HepG2 (cell line): ENCODE measurements around the gene COPS4. TPM values are rescaled to one million over a fixed set of nuclear protein-coding genes. Genes with fewer than 3 reads are reported as not detected.
A peak's percentile ranks its signal among the peaks of the same experiment; 100 is the strongest.

Source experiments
- ATAC-seq: fragments of 200-7000 bp; cut with Tn5 transposase; 3 replicates; pipeline ENCODE4 v1.9.1; 2020; ENCODE audit warnings: mild to moderate bottlenecking, moderate library complexity
- BruUV-seq: library from RNA; stranded (reverse); fragments of 400-500 nt; replicated peaks from 2 replicates; lab custom pipeline; 2021; lab: Mats Ljungman, UMichigan
- CTCF ChIA-PET: fragments of 300-600 bp; formaldehyde crosslinking; extraction: SDS; loops from one replicate; lab custom pipeline; 2021; ENCODE audit warnings: low total read pairs, inconsistent platforms, low intra/inter-chr PET ratio; lab: Yijun Ruan, JAX
- POLR2A ChIA-PET: fragments of 350-600 bp; sonication (Branson Sonifier 250); formaldehyde crosslinking; loops from one replicate; lab custom pipeline; 2020; ENCODE audit warnings: antibody characterized with exemption, inconsistent platforms; lab: Yijun Ruan, JAX
- DNase-seq: peaks from one replicate; pipeline ENCODE4 v3.0.0-alpha.2; 2015; ENCODE audit warnings: low spot score
- FAIRE-seq: peaks from 3 replicates; lab custom pipeline; 2011; peaks lifted over from hg19 to GRCh38; lab: Jason Lieb, UNC
- H2AFZ ChIP-seq: one replicate; pipeline ENCODE4 v1.6.1; 2011; ENCODE audit warnings: low read length, inconsistent platforms
- H3K27ac ChIP-seq: fragments of 300-600 bp; 3 replicates; pipeline ENCODE4 v1.8.0; 2011; ENCODE audit warnings: mixed run types, mild to moderate bottlenecking, mixed read lengths, low read length, inconsistent platforms; ENCODE audit not compliant: insufficient read depth; ENCODE audit errors: extremely low read length
- H3K27me3 ChIP-seq, 2 experiments: fragments of 200-600 bp in 1 of 2; 2 replicates in 1 of 2; 3 replicates in 1 of 2; pipeline versions ENCODE4 v1.6.0 to v1.8.0; 2011; ENCODE audit warnings: low read length in 2 of 2, mild to moderate bottlenecking in 2 of 2, moderate library complexity in 2 of 2, inconsistent platforms in 1 of 2; ENCODE audit not compliant: insufficient read depth in 2 of 2, control insufficient read depth in 1 of 2
- H3K36me3 ChIP-seq, 2 experiments: fragments of 200-600 bp in 1 of 2; replicated peaks in 1 of 2; 2 replicates in 1 of 2; 3 replicates in 1 of 2; pipeline versions ENCODE4 v1.5.1 to v1.8.0; 2011; ENCODE audit warnings: low read length in 2 of 2, inconsistent platforms in 1 of 2; ENCODE audit not compliant: insufficient read depth in 2 of 2, control insufficient read depth in 1 of 2
- H3K4me1 ChIP-seq: 2 replicates; pipeline ENCODE4 v1.5.1; 2012; ENCODE audit warnings: low read length, inconsistent platforms; ENCODE audit not compliant: insufficient read depth
- H3K4me2 ChIP-seq: 2 replicates; pipeline ENCODE4 v1.6.0; 2011; ENCODE audit warnings: low read depth, low read length, inconsistent platforms
- H3K4me3 ChIP-seq, 3 experiments: fragments of 200-600 bp in 1 of 3; sonication (generic), shearing (Covaris generic) in 1 of 3; replicated peaks in 1 of 3; 2 replicates each; pipeline ENCODE4 v1.5.1; 2011 to 2016; ENCODE audit warnings: low read length in 3 of 3, inconsistent platforms in 2 of 3, low read depth in 2 of 3, mild to moderate bottlenecking in 2 of 3, control low read depth in 1 of 3, mixed read lengths in 1 of 3; ENCODE audit not compliant: insufficient read depth in 1 of 3
- H3K79me2 ChIP-seq: one replicate; pipeline ENCODE4 v1.6.1; 2011; ENCODE audit warnings: low read length, inconsistent platforms; ENCODE audit not compliant: insufficient read depth
- H3K9ac ChIP-seq: 2 replicates; pipeline ENCODE4 v1.6.0; 2011; ENCODE audit warnings: mild to moderate bottlenecking, low read depth, low read length, inconsistent platforms; ENCODE audit not compliant: insufficient read depth
- H3K9me3 ChIP-seq: 2 replicates; pipeline ENCODE4 v1.5.1; 2012; ENCODE audit warnings: mild to moderate bottlenecking, low read length
- H4K20me1 ChIP-seq: 2 replicates; pipeline ENCODE4 v1.6.0; 2011; ENCODE audit warnings: inconsistent platforms, mild to moderate bottlenecking, low read length, moderate library complexity; ENCODE audit not compliant: insufficient read depth
- SUZ12 ChIP-seq: fragments of 150-350 bp; IDR thresholded peaks from 2 replicates; pipeline ENCODE4 v1.6.1; 2014; ENCODE audit warnings: low read depth, low read length
- ZNF121 ChIP-seq: sonication (generic); formaldehyde crosslinking; IDR thresholded peaks from 2 replicates; pipeline ENCODE4 v1.5.0; 2020; ENCODE audit warnings: mild to moderate bottlenecking, missing genetic modification reagents
- ZNF234 ChIP-seq: sonication (generic); formaldehyde crosslinking; conservative IDR thresholded peaks from 2 replicates; pipeline ENCODE4 v1.5.1; 2020; ENCODE audit warnings: mild to moderate bottlenecking, missing genetic modification reagents
- ZNF446 ChIP-seq: sonication (generic); formaldehyde crosslinking; IDR thresholded peaks from 2 replicates; pipeline ENCODE4 v1.5.0; 2020; ENCODE audit warnings: mild to moderate bottlenecking, missing genetic modification reagents
- ZNF543 ChIP-seq: sonication (generic); formaldehyde crosslinking; IDR thresholded peaks from 2 replicates; pipeline ENCODE4 v1.4.0; 2020; ENCODE audit warnings: mild to moderate bottlenecking, missing genetic modification reagents
- ZSCAN12 ChIP-seq: sonication (generic); formaldehyde crosslinking; IDR thresholded peaks from 2 replicates; pipeline ENCODE4 v1.9.0; 2021; ENCODE audit warnings: mild to moderate bottlenecking, missing genetic modification reagents
- WGBS: methylation state at CpG from one replicate; pipeline ENCODE4 v1.1.6; 2017; ENCODE audit warnings: low lambda C conversion rate; 5-methylcytosine and 5-hydroxymethylcytosine counted together
- in situ Hi-C: cut with HindIII; loops from 2 replicates; pipeline ENCODE4 v1.10.0; 2017; ENCODE audit warnings: low pct_unique_long_range_greater_than_20kb; ENCODE audit not compliant: extremely low pct_ligation_motif_present
- intact Hi-C: fragments of 100-400 bp; cut with micrococcal nuclease; formaldehyde crosslinking; loops from one replicate; pipeline ENCODE4 v1.10.0; 2022; ENCODE audit not compliant: unreplicated experiment
- polyA plus RNA-seq, 8 experiments: library from polyadenylated mRNA; depleted of rRNA in 3 of 8; stranded (reverse) in 7 of 8; unstranded in 1 of 8; fragments of >200 nt; fragmentation: Illumina TruSeq in 4 of 8; extraction: Trizol in 4 of 8; gene quantifications; 2 replicates each; pipeline versions ENCODE4 v1.2.1 to v1.2.3, GENCODE V29; 2011 to 2016; ENCODE audit warnings: low read depth in 4 of 8, missing spikeins in 1 of 8, mixed read lengths in 1 of 8; ENCODE audit not compliant: insufficient read depth in 1 of 8
- total RNA-seq, 5 experiments: library from RNA; depleted of rRNA; stranded (reverse); fragments of >200 nt; fragmentation: Illumina TruSeq; extraction: Trizol; gene quantifications; 2 replicates each; pipeline ENCODE4 v1.2.3, GENCODE V29; 2016; ENCODE audit warnings: low read depth in 1 of 5
- TF ChIP-seq, protein P1 (sequence below): sonication (generic); formaldehyde crosslinking; IDR thresholded peaks from 2 replicates; pipeline ENCODE4 v1.4.0; 2020; ENCODE audit warnings: mild to moderate bottlenecking, missing genetic modification reagents

COPS4 gene
- total and polyA plus RNA-seq, 2 of the 13 experiments (the other 11 are each of a cell fraction or from before 2014, with no cell fraction given), result 28.8 to 52.5 TPM

DNA sequence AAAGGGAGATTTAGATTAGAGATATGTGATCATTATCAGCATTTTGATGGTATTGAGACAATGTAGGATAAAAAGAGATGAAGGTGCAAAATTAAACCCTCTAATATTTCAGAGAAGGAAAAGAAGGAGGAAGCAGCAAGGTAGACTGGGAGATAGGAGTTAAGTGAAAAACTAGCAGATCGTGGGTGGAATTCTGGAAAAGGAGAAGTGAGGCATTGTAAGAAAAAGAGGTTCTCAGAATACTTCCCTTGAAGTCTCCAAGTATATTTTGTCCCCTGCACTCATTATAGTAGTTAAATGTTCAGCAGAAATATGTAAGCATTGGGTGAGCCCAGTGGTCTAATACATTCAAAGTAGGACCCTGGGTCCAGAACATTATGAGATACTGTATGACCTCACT, 30.3 kb downstream of the COPS4 start:
- Histone ChIP-seq H4K20me1 (no peaks in the 10 kb centered on the region), H3K79me2 (no peaks in the 10 kb centered on the region), H3K4me3 (no peak overlapping the region), H3K36me3 (peaks cover 11 to 60% of the 10 kb centered on the region in 2 experiments), H3K4me2 (no peak overlapping the region), H3K27me3 (no peaks in the 10 kb centered on the region), H3K9me3 (no peaks in the 10 kb centered on the region), H3K27ac (no peak overlapping the region), H3K9ac (no peak overlapping the region), H3K4me1 (no peaks in the 10 kb centered on the region), H2AFZ (no peak overlapping the region)
- in situ Hi-C loops, result no loop called here
- ChIA-PET CTCF (no interaction called here), POLR2A (no interaction called here)
- no TSS peak for BruUV-seq
- intact Hi-C loops, result no loop called here
- TF ChIP-seq, protein P1, sequence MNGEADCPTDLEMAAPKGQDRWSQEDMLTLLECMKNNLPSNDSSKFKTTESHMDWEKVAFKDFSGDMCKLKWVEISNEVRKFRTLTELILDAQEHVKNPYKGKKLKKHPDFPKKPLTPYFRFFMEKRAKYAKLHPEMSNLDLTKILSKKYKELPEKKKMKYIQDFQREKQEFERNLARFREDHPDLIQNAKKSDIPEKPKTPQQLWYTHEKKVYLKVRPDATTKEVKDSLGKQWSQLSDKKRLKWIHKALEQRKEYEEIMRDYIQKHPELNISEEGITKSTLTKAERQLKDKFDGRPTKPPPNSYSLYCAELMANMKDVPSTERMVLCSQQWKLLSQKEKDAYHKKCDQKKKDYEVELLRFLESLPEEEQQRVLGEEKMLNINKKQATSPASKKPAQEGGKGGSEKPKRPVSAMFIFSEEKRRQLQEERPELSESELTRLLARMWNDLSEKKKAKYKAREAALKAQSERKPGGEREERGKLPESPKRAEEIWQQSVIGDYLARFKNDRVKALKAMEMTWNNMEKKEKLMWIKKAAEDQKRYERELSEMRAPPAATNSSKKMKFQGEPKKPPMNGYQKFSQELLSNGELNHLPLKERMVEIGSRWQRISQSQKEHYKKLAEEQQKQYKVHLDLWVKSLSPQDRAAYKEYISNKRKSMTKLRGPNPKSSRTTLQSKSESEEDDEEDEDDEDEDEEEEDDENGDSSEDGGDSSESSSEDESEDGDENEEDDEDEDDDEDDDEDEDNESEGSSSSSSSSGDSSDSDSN (CRISPR knock-in tag), result no peak
- no peak for TF ChIP-seq SUZ12
- TF ChIP-seq ZSCAN12, result no peak
- TF ChIP-seq ZNF543, result no peak
- no peak for TF ChIP-seq ZNF446 (CRISPR knock-in tag)
- DNase-seq, result no peak
- no peak for FAIRE-seq
- ATAC-seq, result no peak
- WGBS, result 95% methylated on average over 1 of the region's 1 CpG

DNA sequence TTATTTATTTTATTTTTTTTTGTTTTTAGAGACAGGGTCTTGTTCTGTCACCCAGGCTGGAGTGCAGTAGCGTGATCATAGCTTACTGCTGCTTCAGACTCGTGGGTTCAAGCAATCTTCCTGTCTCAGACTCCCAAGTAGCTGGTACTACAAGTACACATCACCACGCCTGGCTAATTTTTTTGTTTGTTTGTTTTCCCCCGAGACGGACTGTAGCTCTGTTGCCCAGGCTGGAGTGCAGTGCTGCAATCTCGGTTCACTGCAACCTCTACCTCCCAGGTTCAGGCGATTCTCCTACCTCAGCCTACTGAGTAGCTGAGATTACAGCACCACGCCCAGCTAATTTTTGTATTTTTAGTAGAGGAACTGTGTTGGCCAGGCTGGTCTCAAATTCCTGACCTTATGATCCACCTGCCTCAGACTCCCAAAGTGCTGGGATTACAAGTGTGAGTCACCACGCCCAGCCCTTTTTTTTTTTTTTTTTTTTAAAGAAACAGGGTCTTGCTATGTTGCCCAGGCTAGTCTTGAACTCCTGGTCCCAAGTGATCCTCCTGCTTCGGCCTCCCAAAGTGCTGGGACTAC, 32.2 kb downstream of the COPS4 start:
- FAIRE-seq, result no peak
- H3K4me2 ChIP-seq, result no peak overlapping the region
- TF ChIP-seq ZNF234 (CRISPR knock-in tag), result no peak
- TF ChIP-seq ZNF121 (CRISPR knock-in tag), result 0 out of 2 replicates have a peak, but pooled peaks have one; percentile 21
- TF ChIP-seq, all 625 proteins: peak for 1
- Histone ChIP-seq H3K36me3 (peaks cover 13 to 53% of the 10 kb centered on the region in 2 experiments), H4K20me1 (no peaks in the 10 kb centered on the region), H3K4me3 (no peak overlapping the region), H3K9ac (no peak overlapping the region), H3K27ac (no peak overlapping the region), H3K9me3 (no peaks in the 10 kb centered on the region), H3K4me1 (no peaks in the 10 kb centered on the region), H3K27me3 (no peaks in the 10 kb centered on the region), H3K79me2 (no peaks in the 10 kb centered on the region), H2AFZ (no peak overlapping the region)
- ChIA-PET POLR2A (no interaction called here), CTCF (no interaction called here)
- 95% methylated on average over 10 of the region's 10 CpGs for WGBS
- DNase-seq, result no peak
- ATAC-seq, result no peak
- intact Hi-C loops (no loop called here), in situ Hi-C loops (no loop called here)
- no TSS peak for BruUV-seq
